Measurements from ENCODE around the gene ELFN1. TPM values are rescaled to one million over a fixed set of nuclear protein-coding genes. Genes with fewer than 3 reads are reported as not detected.
A peak's percentile ranks its signal among the peaks of the same experiment; 100 is the strongest.

Gene ELFN1
- total and polyA plus RNA-seq, 2 donors (not counting 3 experiments of a cell fraction or from before 2014, with no cell fraction given) = 0.37 to 1.0 TPM

GRCh38 chr7:1671594-1672451 lies 1.7 kb downstream of the ELFN1 start:
- Histone ChIP-seq H3K27me3 (ENCODE audit: control insufficient read depth in 2 of 2, insufficient read depth in 2 of 2, low read length in 2 of 2) (peaks cover 19 to 30% of the 10 kb centered on the region in 2 experiments), H3K9me3 (replicated peaks; ENCODE audit: control insufficient read depth, insufficient read depth, low read length) (no peaks in the 10 kb centered on the region), H3K9me1 (replicated peaks; ENCODE audit: control insufficient read depth, extremely low read depth, insufficient read depth, low read length) (no peaks in the 10 kb centered on the region), H3K79me2 (ENCODE audit: control insufficient read depth, insufficient read depth, low read length) (no peaks in the 10 kb centered on the region), H3K36me3 (ENCODE audit: control insufficient read depth in 2 of 2, extremely low read depth in 1 of 2, insufficient read depth in 2 of 2, low read length in 2 of 2) (no peaks in the 10 kb centered on the region), H3K4me1 (ENCODE audit: control insufficient read depth, extremely low read depth, insufficient read depth, low read length) (peaks cover 3% of the 10 kb centered on the region), H3K9ac (replicated peaks; ENCODE audit: extremely low read depth, insufficient read depth, low read length) (no peak overlapping the region), H4K20me1 (replicated peaks; ENCODE audit: control insufficient read depth, extremely low read depth, insufficient read depth, low read length) (no peaks in the 10 kb centered on the region), H3K4me3 (replicated peaks in 1 of 3; ENCODE audit: insufficient read depth in 1 of 3, low read depth in 1 of 3, low read length in 3 of 3) (no peak overlapping the region), H3K27ac (ENCODE audit: insufficient read depth, low read depth, low read length) (no peak overlapping the region), H2AFZ (ENCODE audit: low read depth, low read length) (no peak overlapping the region), H3K4me2 (ENCODE audit: insufficient read depth, low read length) (no peak overlapping the region)
- BruUV-seq (replicated peaks) = no TSS peak
- ChIA-PET CTCF (interaction anchor here (1.0 kb wide), 1 partner anchor 31 kb away, joined by 3 read pairs; no protein-coding TSS in a partner anchor), POLR2A (no interaction called here)
- TF ChIP-seq CTCF (IDR thresholded peaks at IDR 0.05; ENCODE audit: extremely low read depth in 1 of 2, insufficient read depth in 1 of 2, low read depth in 1 of 2, low read length in 2 of 2) (no peak), EZH2 (IDR thresholded peaks at IDR 0.05; ENCODE audit: borderline replicate concordance, low read depth, low read length, severe bottlenecking) (peak; percentile 13)
- dilution Hi-C loops (cut with MboI; ENCODE audit: extremely low pct_ligation_motif_present, low sequenced_read_pairs) = no loop called here
- intact Hi-C loops (cut with micrococcal nuclease) = no loop called here
- no peak for DNase-seq (ENCODE audit: low read depth, low spot score)
- FAIRE-seq = no peak

DNA sequence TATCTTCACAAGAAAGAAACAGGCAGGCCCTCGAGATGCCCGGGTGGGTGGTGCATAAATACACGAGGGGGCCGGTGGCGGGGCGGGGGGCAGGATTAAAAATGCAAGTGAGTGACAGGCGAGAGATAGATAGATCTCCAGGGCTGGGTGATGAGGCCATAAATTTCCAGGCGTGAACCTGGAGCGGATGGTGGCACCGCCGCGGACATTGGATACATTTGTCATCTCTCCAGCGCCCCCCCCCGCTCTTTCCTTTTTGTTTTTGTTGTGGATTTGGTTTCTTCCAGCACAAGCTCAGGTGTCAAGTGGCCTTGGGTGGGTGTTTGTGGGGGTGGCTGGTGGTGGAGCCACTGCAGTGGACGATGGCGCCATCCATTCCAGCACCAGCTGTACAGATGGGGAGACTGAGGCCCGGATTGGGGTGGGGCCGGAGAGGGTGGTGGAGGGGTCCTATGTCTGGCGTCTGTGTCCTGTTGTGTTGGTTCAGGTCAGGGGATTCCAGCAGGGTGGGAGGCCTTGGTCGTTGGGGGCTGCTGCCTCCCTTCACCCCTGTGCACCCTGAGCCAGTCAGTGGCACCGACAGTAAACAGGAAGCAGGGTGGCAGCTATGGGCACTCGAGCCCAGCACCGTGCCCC lies 2.9 kb downstream of the ELFN1 start:
- dilution Hi-C loops (cut with MboI; ENCODE audit: extremely low pct_ligation_motif_present, low sequenced_read_pairs) = no loop called here
- Histone ChIP-seq H3K4me1 (ENCODE audit: control insufficient read depth, extremely low read depth, insufficient read depth, low read length) (no peaks in the 10 kb centered on the region), H3K9me3 (replicated peaks; ENCODE audit: control insufficient read depth, insufficient read depth, low read length) (no peaks in the 10 kb centered on the region), H3K9me1 (replicated peaks; ENCODE audit: control insufficient read depth, extremely low read depth, insufficient read depth, low read length) (no peaks in the 10 kb centered on the region), H4K20me1 (replicated peaks; ENCODE audit: control insufficient read depth, extremely low read depth, insufficient read depth, low read length) (no peaks in the 10 kb centered on the region), H2AFZ (ENCODE audit: low read depth, low read length) (no peak overlapping the region), H3K36me3 (ENCODE audit: control insufficient read depth in 2 of 2, extremely low read depth in 1 of 2, insufficient read depth in 2 of 2, low read length in 2 of 2) (no peaks in the 10 kb centered on the region), H3K4me2 (ENCODE audit: insufficient read depth, low read length) (no peak overlapping the region), H3K9ac (replicated peaks; ENCODE audit: extremely low read depth, insufficient read depth, low read length) (no peak overlapping the region), H3K79me2 (ENCODE audit: control insufficient read depth, insufficient read depth, low read length) (no peaks in the 10 kb centered on the region), H3K27me3 (ENCODE audit: control insufficient read depth in 2 of 2, insufficient read depth in 2 of 2, low read length in 2 of 2) (peaks cover 17 to 22% of the 10 kb centered on the region in 2 experiments), H3K27ac (ENCODE audit: insufficient read depth, low read depth, low read length) (no peak overlapping the region), H3K4me3 (replicated peaks in 1 of 3; ENCODE audit: insufficient read depth in 1 of 3, low read depth in 1 of 3, low read length in 3 of 3) (no peak overlapping the region)
- no peak for FAIRE-seq
- no peak for TF ChIP-seq MAX (IDR thresholded peaks at IDR 0.05; ENCODE audit: insufficient read depth, insufficient read length)
- no peak for TF ChIP-seq POLR2A (IDR thresholded peaks at IDR 0.05; ENCODE audit: low read depth, low read length)
- TF ChIP-seq POLR2AphosphoS5 (IDR thresholded peaks at IDR 0.05; ENCODE audit: insufficient read depth, low read depth, low read length) = no peak
- TF ChIP-seq MYC (IDR thresholded peaks at IDR 0.05; ENCODE audit: low read depth, low read length) = no peak
- no peak for TF ChIP-seq EZH2 (IDR thresholded peaks at IDR 0.05; ENCODE audit: borderline replicate concordance, low read depth, low read length, severe bottlenecking)
- TF ChIP-seq CTCF (IDR thresholded peaks at IDR 0.05; ENCODE audit: extremely low read depth in 1 of 2, insufficient read depth in 1 of 2, low read depth in 1 of 2, low read length in 2 of 2) = no peak
- TF ChIP-seq GATA2 (IDR thresholded peaks at IDR 0.05; ENCODE audit: insufficient read depth, insufficient read length, low read depth, low read length) = no peak
- no peak for TF ChIP-seq JUN (IDR thresholded peaks at IDR 0.05; ENCODE audit: borderline replicate concordance, insufficient read depth, insufficient read length, low read depth)
- TF ChIP-seq FOS (IDR thresholded peaks at IDR 0.05; ENCODE audit: borderline replicate concordance, insufficient read depth, low read length) = no peak
- CTCF ChIA-PET = interaction anchor here (1.1 kb wide), 1 partner anchor 9 kb away, joined by 4 read pairs; no protein-coding TSS in a partner anchor
- no peak for DNase-seq (ENCODE audit: low read depth, low spot score)
- intact Hi-C loops (cut with micrococcal nuclease) = no loop called here
- POLR2A ChIA-PET = no interaction called here
- BruUV-seq (replicated peaks) = no TSS peak

Data from endothelial cell of umbilical vein (primary cell).